ENCODE measurements around the gene HTR7. TPM values are rescaled to one million over a fixed set of nuclear protein-coding genes. Genes with fewer than 3 reads are reported as not detected.

The HTR7 gene
- total RNA-seq, 1 donor from 2014 or later = 2.3 TPM

DNA sequence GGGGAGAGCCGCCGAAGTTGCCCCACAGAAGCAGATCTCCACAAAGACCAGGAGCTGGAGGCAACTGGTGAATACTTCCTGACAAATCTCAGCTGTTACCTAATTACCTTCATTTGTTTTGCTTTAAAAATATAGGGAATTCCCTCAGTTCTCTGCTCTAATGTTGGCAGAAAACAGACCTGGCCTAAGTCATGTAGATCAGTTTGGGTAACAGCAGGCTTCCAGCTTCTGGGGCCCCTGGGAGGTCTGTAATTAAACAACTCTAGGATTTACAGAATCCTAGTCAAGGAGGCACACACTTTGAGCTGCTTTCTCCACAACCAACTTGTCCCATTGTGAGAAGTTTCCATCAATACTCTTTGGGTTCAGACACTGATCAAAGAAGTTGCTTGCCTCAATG lies 123.4 kb downstream of the HTR7 start:
- no peaks in the 10 kb centered on the region for H3K36me3 Mint-ChIP-seq
- H3K27ac Mint-ChIP-seq = no peak overlapping the region
- no peak for DNase-seq (ENCODE audit: extremely low spot score, unreplicated experiment)
- H3K4me1 Mint-ChIP-seq (ENCODE audit: unreplicated experiment) = peaks cover 4% of the 10 kb centered on the region
- TF ChIP-seq, protein P1, sequence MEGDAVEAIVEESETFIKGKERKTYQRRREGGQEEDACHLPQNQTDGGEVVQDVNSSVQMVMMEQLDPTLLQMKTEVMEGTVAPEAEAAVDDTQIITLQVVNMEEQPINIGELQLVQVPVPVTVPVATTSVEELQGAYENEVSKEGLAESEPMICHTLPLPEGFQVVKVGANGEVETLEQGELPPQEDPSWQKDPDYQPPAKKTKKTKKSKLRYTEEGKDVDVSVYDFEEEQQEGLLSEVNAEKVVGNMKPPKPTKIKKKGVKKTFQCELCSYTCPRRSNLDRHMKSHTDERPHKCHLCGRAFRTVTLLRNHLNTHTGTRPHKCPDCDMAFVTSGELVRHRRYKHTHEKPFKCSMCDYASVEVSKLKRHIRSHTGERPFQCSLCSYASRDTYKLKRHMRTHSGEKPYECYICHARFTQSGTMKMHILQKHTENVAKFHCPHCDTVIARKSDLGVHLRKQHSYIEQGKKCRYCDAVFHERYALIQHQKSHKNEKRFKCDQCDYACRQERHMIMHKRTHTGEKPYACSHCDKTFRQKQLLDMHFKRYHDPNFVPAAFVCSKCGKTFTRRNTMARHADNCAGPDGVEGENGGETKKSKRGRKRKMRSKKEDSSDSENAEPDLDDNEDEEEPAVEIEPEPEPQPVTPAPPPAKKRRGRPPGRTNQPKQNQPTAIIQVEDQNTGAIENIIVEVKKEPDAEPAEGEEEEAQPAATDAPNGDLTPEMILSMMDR (conservative IDR thresholded peaks at IDR 0.05) = no peak
- H3K9me3 Mint-ChIP-seq = no peaks in the 10 kb centered on the region
- H3K27me3 Mint-ChIP-seq = no peaks in the 10 kb centered on the region
- H3K4me3 Mint-ChIP-seq = no peak overlapping the region

DNA sequence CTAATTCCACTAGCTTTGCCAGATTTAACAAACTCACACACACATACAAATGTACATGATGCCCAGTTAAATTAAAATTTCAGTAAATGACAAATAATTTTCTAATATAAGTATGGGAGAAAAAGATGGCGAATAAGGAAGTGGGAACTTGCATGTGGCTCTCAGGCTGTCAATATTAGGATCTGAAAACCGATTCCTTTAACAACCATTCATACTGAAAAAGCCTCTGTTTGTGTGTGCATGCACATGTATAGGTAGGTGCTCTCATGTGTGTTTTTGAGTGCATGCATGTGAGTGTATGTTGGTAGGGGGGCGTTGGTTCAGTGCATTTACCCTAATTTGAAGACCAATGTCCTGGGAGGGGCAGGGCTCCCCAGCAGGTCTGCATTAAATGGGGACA lies 125.3 kb downstream of the HTR7 start:
- TF ChIP-seq, protein P1 (conservative IDR thresholded peaks at IDR 0.05) = no peak
- H3K4me1 Mint-ChIP-seq (ENCODE audit: unreplicated experiment) = peaks cover 4% of the 10 kb centered on the region
- H3K9me3 Mint-ChIP-seq = no peaks in the 10 kb centered on the region
- H3K27ac Mint-ChIP-seq = no peak overlapping the region
- no peak overlapping the region for H3K4me3 Mint-ChIP-seq
- H3K27me3 Mint-ChIP-seq = no peaks in the 10 kb centered on the region
- H3K36me3 Mint-ChIP-seq = no peaks in the 10 kb centered on the region
- DNase-seq (ENCODE audit: extremely low spot score, unreplicated experiment) = no peak

DNA sequence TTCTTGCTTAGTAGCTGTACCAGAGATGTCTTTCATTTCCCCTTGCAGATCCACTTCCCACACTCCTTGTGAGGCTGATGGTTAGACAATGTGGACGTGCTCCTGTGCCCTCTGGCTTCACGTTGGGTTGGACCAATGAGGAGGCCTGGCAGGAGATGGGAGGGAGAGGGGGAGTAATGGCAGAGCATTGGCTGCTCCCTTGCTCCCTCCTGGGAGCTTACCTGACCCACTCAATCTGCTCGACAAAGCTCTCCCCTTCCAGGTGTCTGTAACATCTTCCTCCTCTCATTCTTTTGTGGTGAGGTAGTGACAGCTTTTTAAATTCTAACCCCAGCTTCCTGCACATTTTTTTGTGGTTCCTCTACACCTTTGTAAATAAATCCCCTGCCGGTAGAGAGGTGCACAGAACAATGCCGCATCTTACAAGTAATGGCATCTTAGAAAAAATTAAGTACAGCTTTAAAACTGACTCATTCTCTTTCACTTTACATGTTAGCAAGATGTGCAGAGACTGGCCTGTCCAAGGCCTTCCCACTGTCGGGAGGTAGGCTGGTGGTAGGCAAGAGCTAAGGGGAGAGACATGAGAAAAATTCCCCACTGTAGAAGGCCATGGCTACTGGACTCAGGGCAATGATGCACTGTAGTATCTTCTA lies 134.3 kb downstream of the HTR7 start:
- Mint-ChIP-seq H3K27ac (no peak overlapping the region), H3K4me3 (no peak overlapping the region)

DNA sequence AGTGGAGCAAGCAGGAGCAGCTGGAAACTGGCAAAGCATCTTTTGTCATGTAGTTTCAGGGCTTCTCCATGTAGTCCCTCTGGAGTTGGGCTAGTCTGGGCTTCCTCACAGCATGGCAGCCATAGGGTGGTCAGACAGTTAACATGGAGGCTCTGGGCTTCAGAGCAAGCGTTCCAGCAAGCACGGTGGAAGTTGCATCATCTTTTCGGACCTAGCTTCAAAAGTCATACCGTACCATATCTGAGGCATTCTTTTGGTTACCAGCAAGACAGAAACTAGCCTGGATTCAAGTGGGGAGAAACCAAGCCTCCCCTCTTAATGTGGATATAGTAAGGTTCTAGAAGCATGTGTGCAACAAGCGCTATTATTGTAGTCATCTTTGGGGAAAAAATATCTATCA lies 135.0 kb downstream of the HTR7 start:
- H3K36me3 Mint-ChIP-seq = no peaks in the 10 kb centered on the region
- TF ChIP-seq, protein P1 (conservative IDR thresholded peaks at IDR 0.05) = no peak
- H3K4me3 Mint-ChIP-seq = no peak overlapping the region
- no peaks in the 10 kb centered on the region for H3K27me3 Mint-ChIP-seq
- no peak overlapping the region for H3K27ac Mint-ChIP-seq
- no peaks in the 10 kb centered on the region for H3K9me3 Mint-ChIP-seq
- no peak for DNase-seq (ENCODE audit: extremely low spot score, unreplicated experiment)
- no peaks in the 10 kb centered on the region for H3K4me1 Mint-ChIP-seq (ENCODE audit: unreplicated experiment)

More for the DNA sequence above, 134.3 kb downstream of the HTR7 start:
- H3K4me1 Mint-ChIP-seq (ENCODE audit: unreplicated experiment) = no peaks in the 10 kb centered on the region
- TF ChIP-seq, protein P1 (conservative IDR thresholded peaks at IDR 0.05) = no peak
- no peaks in the 10 kb centered on the region for H3K9me3 Mint-ChIP-seq
- H3K27me3 Mint-ChIP-seq = no peaks in the 10 kb centered on the region
- H3K36me3 Mint-ChIP-seq = no peaks in the 10 kb centered on the region
- no peak for DNase-seq (ENCODE audit: extremely low spot score, unreplicated experiment)

DNA sequence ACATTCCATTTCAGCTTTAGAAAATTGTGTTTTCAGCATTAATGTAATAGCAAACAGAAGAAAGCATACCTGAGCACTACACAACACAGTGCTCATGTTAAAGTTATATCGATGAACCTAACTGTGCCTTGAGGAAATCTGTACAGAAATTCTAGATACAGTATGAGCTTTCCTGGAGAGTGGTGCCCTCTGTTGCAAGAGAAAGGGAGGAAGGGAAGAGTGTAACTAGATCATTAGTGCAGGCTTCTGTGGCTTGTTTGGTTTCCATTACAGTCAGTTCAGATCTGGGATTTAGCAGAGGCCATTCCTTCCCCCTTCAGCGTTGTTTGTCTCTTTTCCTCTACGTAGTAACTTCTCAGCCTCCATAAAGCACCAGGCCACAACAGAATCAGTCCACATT lies 139.7 kb downstream of the HTR7 start:
- Mint-ChIP-seq H3K9me3 (no peaks in the 10 kb centered on the region), H3K4me3 (no peak overlapping the region), H3K27me3 (peaks cover 3% of the 10 kb centered on the region), H3K4me1 (ENCODE audit: unreplicated experiment) (no peaks in the 10 kb centered on the region), H3K27ac (no peak overlapping the region), H3K36me3 (no peaks in the 10 kb centered on the region)
- no peak for DNase-seq (ENCODE audit: extremely low spot score, unreplicated experiment)
- TF ChIP-seq, protein P1 (conservative IDR thresholded peaks at IDR 0.05) = no peak
